Measurements from ENCODE around the gene RERE. TPM values are rescaled to one million over a fixed set of nuclear protein-coding genes. Genes with fewer than 3 reads are reported as not detected.

Gene RERE
- total RNA-seq, 1 experiment from 2014 or later, result 73.4 TPM

DNA sequence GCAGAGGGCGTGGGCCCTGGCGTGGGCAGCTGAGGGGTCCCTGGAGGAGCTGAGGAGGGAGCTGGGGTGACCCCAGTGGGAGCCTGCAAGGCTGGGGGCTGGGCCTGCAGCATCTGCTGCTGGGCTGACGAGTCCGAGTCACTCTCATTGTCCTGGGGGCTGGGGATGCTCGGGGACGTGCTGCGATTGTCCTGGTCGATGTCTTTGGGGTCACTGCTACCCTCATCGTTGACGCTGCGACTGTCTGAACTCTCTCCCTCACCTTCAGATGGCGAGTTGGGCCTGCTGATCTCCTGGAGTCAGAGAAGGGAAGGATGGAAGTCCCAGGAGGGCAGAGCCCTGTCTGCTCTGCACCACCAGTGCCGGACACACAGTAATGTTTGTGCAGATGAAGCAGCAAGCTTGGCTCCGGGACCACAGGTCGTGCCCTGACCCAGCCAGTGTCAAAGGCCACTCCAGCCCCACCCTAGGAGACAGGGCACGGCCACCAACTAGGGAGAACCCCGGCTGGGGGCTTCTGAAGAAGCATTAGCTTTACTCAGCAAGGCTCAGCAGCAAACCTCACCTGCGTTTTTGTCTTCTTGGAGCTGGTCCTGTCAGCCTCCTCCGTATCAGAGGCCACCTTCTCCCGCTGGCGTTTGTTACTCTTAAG lies 456.1 kb downstream of the RERE start:
- H2AFZ ChIP-seq, result no peak overlapping the region
- intact Hi-C loops (cut with micrococcal nuclease; ENCODE audit: unreplicated experiment), result no loop called here
- no peak overlapping the region for H3K4me3 ChIP-seq
- no peak for DNase-seq
- TSS peak; percentile 22 for BruUV-seq (replicated peaks)
- H4K20me1 ChIP-seq (ENCODE audit: insufficient read depth), result no peaks in the 10 kb centered on the region
- ChIA-PET CTCF (no interaction called here), POLR2A (ENCODE audit: unreplicated experiment) (no interaction called here)
- no peak overlapping the region for H3K4me2 ChIP-seq
- no peak for TF ChIP-seq EZH2 (IDR thresholded peaks at IDR 0.05; ENCODE audit: low read depth)
- TF ChIP-seq, protein P1, sequence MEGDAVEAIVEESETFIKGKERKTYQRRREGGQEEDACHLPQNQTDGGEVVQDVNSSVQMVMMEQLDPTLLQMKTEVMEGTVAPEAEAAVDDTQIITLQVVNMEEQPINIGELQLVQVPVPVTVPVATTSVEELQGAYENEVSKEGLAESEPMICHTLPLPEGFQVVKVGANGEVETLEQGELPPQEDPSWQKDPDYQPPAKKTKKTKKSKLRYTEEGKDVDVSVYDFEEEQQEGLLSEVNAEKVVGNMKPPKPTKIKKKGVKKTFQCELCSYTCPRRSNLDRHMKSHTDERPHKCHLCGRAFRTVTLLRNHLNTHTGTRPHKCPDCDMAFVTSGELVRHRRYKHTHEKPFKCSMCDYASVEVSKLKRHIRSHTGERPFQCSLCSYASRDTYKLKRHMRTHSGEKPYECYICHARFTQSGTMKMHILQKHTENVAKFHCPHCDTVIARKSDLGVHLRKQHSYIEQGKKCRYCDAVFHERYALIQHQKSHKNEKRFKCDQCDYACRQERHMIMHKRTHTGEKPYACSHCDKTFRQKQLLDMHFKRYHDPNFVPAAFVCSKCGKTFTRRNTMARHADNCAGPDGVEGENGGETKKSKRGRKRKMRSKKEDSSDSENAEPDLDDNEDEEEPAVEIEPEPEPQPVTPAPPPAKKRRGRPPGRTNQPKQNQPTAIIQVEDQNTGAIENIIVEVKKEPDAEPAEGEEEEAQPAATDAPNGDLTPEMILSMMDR (conservative IDR thresholded peaks at IDR 0.05), result no peak
- H3K27me3 ChIP-seq (ENCODE audit: insufficient read depth, low read depth), result no peaks in the 10 kb centered on the region
- no peaks in the 10 kb centered on the region for H3K36me3 ChIP-seq (ENCODE audit: low read depth)
- H3K9me3 ChIP-seq (ENCODE audit: insufficient read depth, low read depth), result no peaks in the 10 kb centered on the region
- no peaks in the 10 kb centered on the region for H3K4me1 ChIP-seq (replicated peaks; ENCODE audit: insufficient read depth)
- H3F3A ChIP-seq (ENCODE audit: insufficient read depth, low read depth), result no peaks in the 10 kb centered on the region
- no peaks in the 10 kb centered on the region for H3K79me2 ChIP-seq (ENCODE audit: low read depth)
- no peak overlapping the region for H3K27ac ChIP-seq
- H3K9me2 ChIP-seq (ENCODE audit: insufficient read depth), result no peaks in the 10 kb centered on the region

GRCh38 chr1:8360493-8361197 lies 456.8 kb downstream of the RERE start:
- no TSS peak for BruUV-seq (replicated peaks)
- Histone ChIP-seq H3K27me3 (ENCODE audit: insufficient read depth, low read depth) (no peaks in the 10 kb centered on the region), H3K9me3 (ENCODE audit: insufficient read depth, low read depth) (no peaks in the 10 kb centered on the region), H3K9me2 (ENCODE audit: insufficient read depth) (no peaks in the 10 kb centered on the region), H3K36me3 (ENCODE audit: low read depth) (no peaks in the 10 kb centered on the region), H3K4me2 (no peak overlapping the region), H3K4me1 (replicated peaks; ENCODE audit: insufficient read depth) (no peaks in the 10 kb centered on the region), H3K4me3 (no peak overlapping the region), H2AFZ (no peak overlapping the region), H3K27ac (no peak overlapping the region), H3K79me2 (ENCODE audit: low read depth) (no peaks in the 10 kb centered on the region), H3F3A (ENCODE audit: insufficient read depth, low read depth) (no peaks in the 10 kb centered on the region), H4K20me1 (ENCODE audit: insufficient read depth) (no peaks in the 10 kb centered on the region)
- CTCF ChIA-PET, result no interaction called here
- no peak for TF ChIP-seq EZH2 (IDR thresholded peaks at IDR 0.05; ENCODE audit: low read depth)
- TF ChIP-seq, protein P1 (conservative IDR thresholded peaks at IDR 0.05), result no peak
- intact Hi-C loops (cut with micrococcal nuclease; ENCODE audit: unreplicated experiment), result no loop called here
- POLR2A ChIA-PET (ENCODE audit: unreplicated experiment), result no interaction called here
- DNase-seq, result no peak

- no peak for TF ChIP-seq EZH2 (IDR thresholded peaks at IDR 0.05; ENCODE audit: low read depth)
- TF ChIP-seq, protein P1 (conservative IDR thresholded peaks at IDR 0.05), result no peak
- Histone ChIP-seq H3K9me2 (ENCODE audit: insufficient read depth) (no peaks in the 10 kb centered on the region), H3K4me1 (replicated peaks; ENCODE audit: insufficient read depth) (no peaks in the 10 kb centered on the region), H4K20me1 (ENCODE audit: insufficient read depth) (no peaks in the 10 kb centered on the region), H3F3A (ENCODE audit: insufficient read depth, low read depth) (no peaks in the 10 kb centered on the region), H3K4me3 (no peak overlapping the region), H3K4me2 (no peak overlapping the region), H2AFZ (no peak overlapping the region), H3K27me3 (ENCODE audit: insufficient read depth, low read depth) (no peaks in the 10 kb centered on the region), H3K27ac (no peak overlapping the region), H3K9me3 (ENCODE audit: insufficient read depth, low read depth) (no peaks in the 10 kb centered on the region), H3K36me3 (ENCODE audit: low read depth) (no peaks in the 10 kb centered on the region), H3K79me2 (ENCODE audit: low read depth) (no peaks in the 10 kb centered on the region)
- BruUV-seq (replicated peaks), result no TSS peak
- CTCF ChIA-PET, result no interaction called here
- POLR2A ChIA-PET (ENCODE audit: unreplicated experiment), result no interaction called here
- no peak for DNase-seq
- intact Hi-C loops (cut with micrococcal nuclease; ENCODE audit: unreplicated experiment), result no loop called here
Measured at GRCh38 chr1:8359617-8360481, 457.6 kb downstream of the RERE start.

Data from PC-9 (cell line).